Pancreas (tissue), 10 donors: ENCODE data around the gene BRCA1. TPM values are rescaled to one million over a fixed set of nuclear protein-coding genes. Genes with fewer than 3 reads are reported as not detected.

Experiments
- ATAC-seq, 4 donors: fragments of 200-7000 bp; cut with Tn5 transposase; one replicate each; pipeline versions ENCODE4 v1.8.0 to v1.9.1; 2020; ENCODE audit warnings: mild to moderate bottlenecking in 4 of 4, moderate library complexity in 4 of 4
- DNase-seq, 6 donors: peaks; one replicate each; pipeline ENCODE4 v3.0.0-alpha.2; 2020
- FAIRE-seq: peaks from 2 replicates; lab custom pipeline; 2012; peaks lifted over from hg19 to GRCh38; lab: Jason Lieb, UNC
- H3K27ac ChIP-seq, 4 donors: fragments of 200-600 bp; sonication (generic); 1 replicate in 3 of 4; 2 replicates in 1 of 4; pipeline versions ENCODE4 v1.5.0 to v1.8.0; 2020
- H3K27me3 ChIP-seq, 4 donors: fragments of 200-600 bp; one replicate each; pipeline ENCODE4 v1.8.0; 2021
- H3K36me3 ChIP-seq, 3 donors: fragments of 200-600 bp; sonication (generic) in 1 of 3; one replicate each; pipeline versions ENCODE4 v1.5.0 to v1.8.0; 2020 to 2021
- H3K4me1 ChIP-seq, 3 donors: fragments of 200-600 bp; one replicate each; pipeline ENCODE4 v1.8.0; 2021
- H3K4me3 ChIP-seq, 4 donors: fragments of 200-600 bp; sonication (generic) in 2 of 4; one replicate each; pipeline versions ENCODE4 v1.5.0 to v1.8.0; 2020 to 2021
- H3K9me3 ChIP-seq, 4 donors: fragments of 200-600 bp; one replicate each; pipeline ENCODE4 v1.8.0; 2021
- WGBS, 2 donors: extraction: QIAGEN DNeasy Blood & Tissue Kit; methylation state at CpG; one replicate each; pipeline ENCODE4 v1.1.7; 2013; 5-methylcytosine and 5-hydroxymethylcytosine counted together
- intact Hi-C, 3 donors: fragments of 100-400 bp; cut with DNase I; formaldehyde crosslinking; loops; one replicate each; pipeline versions ENCODE4 v1.11.1 to v1.14.2; 2022
- polyA plus RNA-seq, 2 donors: library from polyadenylated mRNA; stranded (reverse); fragments of 200-250 nt; gene quantifications; one replicate each; pipeline ENCODE4 v1.2.3, GENCODE V29; 2013
- total RNA-seq, 6 donors: library from RNA; stranded (reverse); fragmentation: NEBNext Ultra II Directional in 4 of 6; extraction: Animal tissue kit (Norgen Biotek cat#: 25700) in 4 of 6; gene quantifications; one replicate each; pipeline versions ENCODE4 v1.2.1 to v1.2.4, GENCODE V29; 2021 to 2023
- TF ChIP-seq, protein P1 (sequence below), 4 donors: fragments of 200-600 bp; sonication (generic) in 3 of 4; IDR thresholded peaks; one replicate each; pipeline versions ENCODE4 v1.5.0 to v1.8.0; 2021; ENCODE audit warnings: antibody characterized with exemption in 4 of 4
- donor health status: healthy with polysubstance abuse.
- donor health status: DM: no; HTN: no; CAD: no; lungs with moderate emphysema.
- donor health status: DM: no; HTN: no; CAD: no.
- donor health status: control.
- donor health status: control.
- donor health status: Bipolar disorder and iron deficiency.
- donor health status: DM: yes; HTN: yes; CAD: no.
- donor health status: DM: no; HTN: no; CAD: no.
- donor health status: DM: no; HTN: no; CAD: no.
- donor health status: DM: yes; HTN: yes; CAD: no.

The BRCA1 gene
- total and polyA plus RNA-seq, 8 donors = 1.1 to 4.6 (median 2.4) TPM

DNA sequence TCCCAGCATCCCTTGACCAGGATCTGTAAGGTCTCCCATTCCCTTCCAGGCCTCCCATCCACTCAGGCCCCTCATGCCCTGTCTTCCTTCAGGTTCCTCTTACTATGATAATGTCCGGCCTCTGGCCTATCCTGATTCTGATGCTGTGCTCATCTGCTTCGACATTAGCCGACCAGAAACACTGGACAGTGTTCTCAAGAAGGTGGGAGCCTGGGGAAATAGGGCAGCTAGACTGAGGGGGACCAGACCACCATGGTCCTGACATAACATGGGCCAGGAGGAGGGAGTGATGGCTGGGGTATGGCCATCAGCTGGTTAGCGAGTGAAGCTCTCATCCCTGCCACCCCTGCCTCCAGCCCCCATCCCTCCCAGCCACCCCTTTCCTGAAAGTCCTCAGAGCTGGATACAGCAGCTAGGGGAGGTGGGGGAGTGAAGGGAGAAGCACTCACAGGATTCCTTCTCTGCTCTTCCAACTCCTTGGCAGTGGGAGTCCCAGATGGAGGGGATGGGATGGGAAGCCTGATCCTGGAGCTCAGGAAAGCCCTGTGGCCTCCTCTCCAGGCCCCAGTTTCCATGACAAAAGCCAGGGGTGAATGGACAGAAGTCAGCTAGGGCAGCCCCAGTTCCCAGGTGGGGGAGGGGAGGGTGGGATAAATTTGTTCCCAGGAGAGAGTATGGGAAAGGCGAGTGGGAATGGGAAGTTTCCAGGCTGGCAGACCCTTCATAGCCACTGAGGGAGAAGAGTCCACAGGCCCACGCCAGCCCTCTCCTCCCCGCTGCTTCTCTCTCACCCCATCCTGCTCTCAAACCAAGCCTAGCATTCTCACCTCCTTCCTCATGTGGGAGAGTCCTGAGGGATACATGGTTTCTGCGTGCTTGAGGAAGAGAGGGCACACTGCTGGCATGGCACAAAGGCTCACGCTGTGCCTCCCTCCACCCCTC lies 97.8 kb downstream of the BRCA1 start:
- FAIRE-seq = no peak
- intact Hi-C loops = no loop called here
- Histone ChIP-seq H3K36me3 (no peaks in the 10 kb centered on the region), H3K27ac (no peak overlapping the region), H3K4me1 (peaks cover 5 to 8% (median 7%) of the 10 kb centered on the region in 3 donors), H3K4me3 (no peak overlapping the region), H3K9me3 (no peaks in the 10 kb centered on the region), H3K27me3 (no peaks in the 10 kb centered on the region)
- no peak for DNase-seq
- 69 to 78% methylated on average over 9 of the region's 9 CpGs for WGBS, 2 donors
- no peak for ATAC-seq
- TF ChIP-seq, protein P1, sequence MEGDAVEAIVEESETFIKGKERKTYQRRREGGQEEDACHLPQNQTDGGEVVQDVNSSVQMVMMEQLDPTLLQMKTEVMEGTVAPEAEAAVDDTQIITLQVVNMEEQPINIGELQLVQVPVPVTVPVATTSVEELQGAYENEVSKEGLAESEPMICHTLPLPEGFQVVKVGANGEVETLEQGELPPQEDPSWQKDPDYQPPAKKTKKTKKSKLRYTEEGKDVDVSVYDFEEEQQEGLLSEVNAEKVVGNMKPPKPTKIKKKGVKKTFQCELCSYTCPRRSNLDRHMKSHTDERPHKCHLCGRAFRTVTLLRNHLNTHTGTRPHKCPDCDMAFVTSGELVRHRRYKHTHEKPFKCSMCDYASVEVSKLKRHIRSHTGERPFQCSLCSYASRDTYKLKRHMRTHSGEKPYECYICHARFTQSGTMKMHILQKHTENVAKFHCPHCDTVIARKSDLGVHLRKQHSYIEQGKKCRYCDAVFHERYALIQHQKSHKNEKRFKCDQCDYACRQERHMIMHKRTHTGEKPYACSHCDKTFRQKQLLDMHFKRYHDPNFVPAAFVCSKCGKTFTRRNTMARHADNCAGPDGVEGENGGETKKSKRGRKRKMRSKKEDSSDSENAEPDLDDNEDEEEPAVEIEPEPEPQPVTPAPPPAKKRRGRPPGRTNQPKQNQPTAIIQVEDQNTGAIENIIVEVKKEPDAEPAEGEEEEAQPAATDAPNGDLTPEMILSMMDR (IDR thresholded peaks at IDR 0.05) = no peak

- no peaks in the 10 kb centered on the region for H3K36me3 ChIP-seq
- no peak overlapping the region for H3K4me3 ChIP-seq
- peaks cover 5 to 8% (median 7%) of the 10 kb centered on the region in 3 donors for H3K4me1 ChIP-seq
- FAIRE-seq = no peak
- no peaks in the 10 kb centered on the region for H3K9me3 ChIP-seq
- intact Hi-C loops = no loop called here
- TF ChIP-seq, protein P1 (IDR thresholded peaks at IDR 0.05) = no peak
- no peak for DNase-seq
- 62 to 66% methylated on average over 5 of the region's 5 CpGs for WGBS, 2 donors
- H3K27me3 ChIP-seq = no peaks in the 10 kb centered on the region
- no peak overlapping the region for H3K27ac ChIP-seq
- no peak for ATAC-seq
Observed at GRCh38 chr17:43026595-43026994, 98.6 kb downstream of the BRCA1 start.

GRCh38 chr17:43025766-43026537 lies 99.2 kb downstream of the BRCA1 start:
- WGBS, 2 donors = 53 to 59% methylated on average over 15 to 16 of the region's 16 CpGs
- peaks cover 5 to 8% (median 7%) of the 10 kb centered on the region in 3 donors for H3K4me1 ChIP-seq
- TF ChIP-seq, protein P1 (IDR thresholded peaks at IDR 0.05) = no peak
- FAIRE-seq (no peak), ATAC-seq (no peak), DNase-seq (no peak)
- H3K4me3 ChIP-seq = no peak overlapping the region
- no peak overlapping the region for H3K27ac ChIP-seq
- H3K36me3 ChIP-seq = no peaks in the 10 kb centered on the region
- intact Hi-C loops = no loop called here
- H3K27me3 ChIP-seq = no peaks in the 10 kb centered on the region
- H3K9me3 ChIP-seq = no peaks in the 10 kb centered on the region

GRCh38 chr17:43025290-43025657 lies 99.9 kb downstream of the BRCA1 start:
- DNase-seq (peak in 1 of 6 donors; percentile 81), FAIRE-seq (no peak), ATAC-seq (no peak)
- TF ChIP-seq, protein P1 (IDR thresholded peaks at IDR 0.05) = no peak
- H3K9me3 ChIP-seq = no peaks in the 10 kb centered on the region
- no peaks in the 10 kb centered on the region for H3K27me3 ChIP-seq
- peak overlapping the region in 2 of 4 donors; percentile 46 to 50 for H3K4me3 ChIP-seq
- no peaks in the 10 kb centered on the region for H3K36me3 ChIP-seq
- intact Hi-C loops = no loop called here
- 6 to 8% methylated on average over 21 to 27 of the region's 27 CpGs for WGBS, 2 donors
- H3K27ac ChIP-seq = no peak overlapping the region
- peaks cover 5 to 8% (median 7%) of the 10 kb centered on the region in 3 donors for H3K4me1 ChIP-seq
